Retinal pigment epithelial cell (primary cell): Measurements from ENCODE around the gene STK10.
"Not testable (repeated sequence)": the region's sequence is repeated elsewhere in the genome, so short reads cannot be mapped to it uniquely, and the experiment has no call there.

ENCODE experiments used
- DNase-seq: peaks from one replicate; pipeline ENCODE4 v3.0.0-alpha.2; 2010; ENCODE audit warnings: low read depth
- H3K4me3 ChIP-seq: 2 replicates; pipeline ENCODE4 v1.5.1; 2011; ENCODE audit warnings: mild to moderate bottlenecking, low read length, control low read depth, moderate library complexity
- TF ChIP-seq, protein P1 (sequence below): conservative IDR thresholded peaks from 2 replicates; pipeline ENCODE4 v1.5.1; 2011; ENCODE audit warnings: low read depth, low read length, control low read depth, inconsistent platforms

Gene STK10

GRCh38 chr5:172164769-172165212 is 23.2 kb downstream of the STK10 start:
- no peak for DNase-seq
- no peak overlapping the region for H3K4me3 ChIP-seq
- TF ChIP-seq, protein P1, sequence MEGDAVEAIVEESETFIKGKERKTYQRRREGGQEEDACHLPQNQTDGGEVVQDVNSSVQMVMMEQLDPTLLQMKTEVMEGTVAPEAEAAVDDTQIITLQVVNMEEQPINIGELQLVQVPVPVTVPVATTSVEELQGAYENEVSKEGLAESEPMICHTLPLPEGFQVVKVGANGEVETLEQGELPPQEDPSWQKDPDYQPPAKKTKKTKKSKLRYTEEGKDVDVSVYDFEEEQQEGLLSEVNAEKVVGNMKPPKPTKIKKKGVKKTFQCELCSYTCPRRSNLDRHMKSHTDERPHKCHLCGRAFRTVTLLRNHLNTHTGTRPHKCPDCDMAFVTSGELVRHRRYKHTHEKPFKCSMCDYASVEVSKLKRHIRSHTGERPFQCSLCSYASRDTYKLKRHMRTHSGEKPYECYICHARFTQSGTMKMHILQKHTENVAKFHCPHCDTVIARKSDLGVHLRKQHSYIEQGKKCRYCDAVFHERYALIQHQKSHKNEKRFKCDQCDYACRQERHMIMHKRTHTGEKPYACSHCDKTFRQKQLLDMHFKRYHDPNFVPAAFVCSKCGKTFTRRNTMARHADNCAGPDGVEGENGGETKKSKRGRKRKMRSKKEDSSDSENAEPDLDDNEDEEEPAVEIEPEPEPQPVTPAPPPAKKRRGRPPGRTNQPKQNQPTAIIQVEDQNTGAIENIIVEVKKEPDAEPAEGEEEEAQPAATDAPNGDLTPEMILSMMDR = no peak

DNA sequence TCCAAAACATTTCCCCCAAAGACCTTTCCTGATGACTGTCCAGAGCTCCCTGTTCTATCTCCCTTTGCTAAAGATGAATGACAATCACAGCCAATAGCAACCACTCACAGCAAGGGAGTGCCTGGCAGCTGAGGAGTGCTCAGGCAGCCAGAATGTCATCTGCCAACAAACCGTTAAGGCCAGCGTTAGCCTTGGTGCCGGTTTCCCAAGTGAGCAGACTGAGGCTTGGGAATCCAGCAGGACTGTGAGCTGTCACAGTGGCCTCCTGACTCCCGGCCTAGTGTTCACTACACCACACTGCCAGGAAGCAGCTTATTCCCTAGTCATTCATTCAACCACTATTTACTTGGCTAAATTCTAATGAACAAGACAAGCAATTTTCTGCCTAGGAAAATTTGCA is 24.7 kb downstream of the STK10 start:
- TF ChIP-seq, protein P1 = no peak
- no peak overlapping the region for H3K4me3 ChIP-seq
- no peak for DNase-seq

DNA sequence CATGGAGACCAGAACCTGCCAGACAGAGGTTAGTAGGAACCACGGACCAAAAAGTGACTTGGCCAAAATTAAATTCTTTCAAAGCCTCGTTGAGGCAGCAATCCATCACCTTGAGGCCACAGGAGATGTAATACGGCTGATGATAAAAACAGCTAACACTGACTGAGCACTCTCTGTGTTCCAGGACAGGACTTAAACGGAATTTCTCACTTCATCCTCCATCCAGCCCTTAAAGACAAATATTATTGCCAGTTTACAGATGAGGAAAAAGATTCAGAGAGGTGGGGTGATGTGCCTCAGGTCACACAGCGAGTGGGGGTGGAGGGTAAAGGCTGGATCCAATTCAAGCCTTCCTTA is 25.1 kb downstream of the STK10 start:
- TF ChIP-seq, protein P1 = no peak

GRCh38 chr5:172162323-172162986 is 25.6 kb downstream of the STK10 start:
- no peak overlapping the region for H3K4me3 ChIP-seq
- no peak for DNase-seq
- TF ChIP-seq, protein P1 = no peak

More for the DNA sequence above, 25.1 kb downstream of the STK10 start:
- no peak for DNase-seq
- H3K4me3 ChIP-seq = no peak overlapping the region

GRCh38 chr5:172160506-172160905 is 27.5 kb downstream of the STK10 start:
- DNase-seq = no peak

DNA sequence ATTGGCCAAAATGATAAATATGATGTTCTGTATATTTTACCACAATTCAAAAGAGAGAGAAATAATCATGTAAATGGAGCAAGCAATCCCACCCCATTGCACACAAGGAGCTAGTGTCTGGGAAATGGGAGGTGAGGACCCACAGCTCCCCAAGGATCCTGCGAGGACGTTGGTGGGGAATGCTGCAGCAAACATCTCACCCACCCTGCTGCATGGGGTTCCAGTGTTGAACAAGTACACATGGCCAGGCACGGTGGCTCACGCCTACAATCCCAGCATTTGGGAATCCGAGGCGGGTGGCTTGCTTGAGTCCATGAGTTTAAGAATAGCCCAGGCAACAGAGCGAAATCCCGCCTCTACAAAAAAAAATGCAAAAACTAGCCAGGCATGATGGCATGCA is 29.0 kb downstream of the STK10 start:
- H3K4me3 ChIP-seq = no peak overlapping the region
- DNase-seq = no peak
- TF ChIP-seq, protein P1 = no peak

More at GRCh38 chr5:172160506-172160905, 27.5 kb downstream of the STK10 start:
- H3K4me3 ChIP-seq = no peak overlapping the region
- TF ChIP-seq, protein P1 = no peak

GRCh38 chr5:172156541-172156994 is 31.5 kb downstream of the STK10 start:
- TF ChIP-seq, protein P1 = no peak

GRCh38 chr5:172155101-172155500 is 32.9 kb downstream of the STK10 start:
- not testable (repeated sequence) for DNase-seq, H3K4me3 ChIP-seq

More at GRCh38 chr5:172156541-172156994, 31.5 kb downstream of the STK10 start:
- no peak overlapping the region for H3K4me3 ChIP-seq
- no peak for DNase-seq
